Endothelial cell of umbilical vein (primary cell): ENCODE data around the gene FXYD7. TPM values are rescaled to one million over a fixed set of nuclear protein-coding genes. Genes with fewer than 3 reads are reported as not detected.

Experiments
- BruUV-seq: library from RNA; stranded (reverse); fragments of 400-500 nt; replicated peaks from 2 replicates; lab custom pipeline; 2021; lab: Mats Ljungman, UMichigan
- CTCF ChIA-PET: fragments of 300-600, 350-600 bp; sonication (Branson Sonifier 250); formaldehyde crosslinking; loops from one replicate; lab custom pipeline; 2021; ENCODE audit warnings: antibody characterized with exemption, inconsistent platforms; lab: Charles Lee
- POLR2A ChIA-PET: fragments of 300-600, 350-600 bp; sonication (Branson Sonifier 250); formaldehyde crosslinking; loops from one replicate; lab custom pipeline; 2021; ENCODE audit warnings: antibody characterized with exemption, inconsistent platforms; lab: Charles Lee
- DNase-seq: peaks from one replicate; pipeline ENCODE4 v3.0.0-alpha.2; 2011; ENCODE audit warnings: low read depth, low spot score
- FAIRE-seq: peaks from 2 replicates; lab custom pipeline; 2011; peaks lifted over from hg19 to GRCh38; lab: Jason Lieb, UNC
- H2AFZ ChIP-seq: 2 replicates; pipeline ENCODE4 v1.6.0; 2012; ENCODE audit warnings: low read depth, low read length, control low read depth, inconsistent platforms
- H3K27ac ChIP-seq: 2 replicates; pipeline ENCODE4 v1.5.1; 2011; ENCODE audit warnings: low read depth, mild to moderate bottlenecking, control low read depth, low read length, moderate library complexity; ENCODE audit not compliant: insufficient read depth
- H3K27me3 ChIP-seq, 2 experiments: 2 replicates each; pipeline versions ENCODE4 v1.6.0 to v1.6.1; 2011; ENCODE audit warnings: low read length in 2 of 2, mixed read lengths in 1 of 2; ENCODE audit not compliant: control insufficient read depth in 2 of 2, insufficient read depth in 2 of 2
- H3K36me3 ChIP-seq, 2 experiments: 2 replicates in 1 of 2; 3 replicates in 1 of 2; pipeline ENCODE4 v1.5.1; 2011; ENCODE audit warnings: low read length in 2 of 2, mild to moderate bottlenecking in 1 of 2, moderate library complexity in 1 of 2; ENCODE audit not compliant: control insufficient read depth in 2 of 2, insufficient read depth in 2 of 2; ENCODE audit errors: extremely low read depth in 1 of 2
- H3K4me1 ChIP-seq: 3 replicates; pipeline ENCODE4 v1.5.1; 2011; ENCODE audit warnings: mild to moderate bottlenecking, low read length; ENCODE audit not compliant: control insufficient read depth, insufficient read depth; ENCODE audit errors: extremely low read depth
- H3K4me2 ChIP-seq: 2 replicates; pipeline ENCODE4 v1.6.1; 2011; ENCODE audit warnings: low read length, control low read depth, mixed read lengths; ENCODE audit not compliant: insufficient read depth
- H3K4me3 ChIP-seq, 3 experiments: fragments of 200-600 bp in 1 of 3; sonication (generic), shearing (Covaris generic) in 1 of 3; replicated peaks in 1 of 3; 2 replicates each; pipeline ENCODE4 v1.5.1; 2011 to 2016; ENCODE audit warnings: control low read depth in 3 of 3, low read length in 3 of 3, mild to moderate bottlenecking in 2 of 3, inconsistent platforms in 1 of 3, low read depth in 1 of 3, moderate library complexity in 1 of 3; ENCODE audit not compliant: insufficient read depth in 1 of 3
- H3K79me2 ChIP-seq: 2 replicates; pipeline ENCODE4 v1.6.0; 2012; ENCODE audit warnings: low read length, inconsistent platforms; ENCODE audit not compliant: control insufficient read depth, insufficient read depth
- H3K9ac ChIP-seq: replicated peaks from 2 replicates; pipeline ENCODE3; 2011; ENCODE audit warnings: low read length, control low read depth; ENCODE audit not compliant: insufficient read depth; ENCODE audit errors: extremely low read depth
- H3K9me1 ChIP-seq: replicated peaks from 3 replicates; pipeline ENCODE4 v1.6.0; 2011; ENCODE audit warnings: mild to moderate bottlenecking, low read length; ENCODE audit not compliant: control insufficient read depth, insufficient read depth; ENCODE audit errors: extremely low read depth
- H3K9me3 ChIP-seq: replicated peaks from 2 replicates; pipeline ENCODE4 v1.5.1; 2012; ENCODE audit warnings: low read length, inconsistent platforms; ENCODE audit not compliant: control insufficient read depth, insufficient read depth
- H4K20me1 ChIP-seq: replicated peaks from 2 replicates; pipeline ENCODE3; 2011; ENCODE audit warnings: mild to moderate bottlenecking, low read length; ENCODE audit not compliant: control insufficient read depth, insufficient read depth; ENCODE audit errors: extremely low read depth
- CTCF ChIP-seq, 2 donors: IDR thresholded peaks; 1 replicate in 1 of 2; 2 replicates in 1 of 2; pipeline ENCODE4 v1.5.1; 2011; ENCODE audit warnings: low read length in 2 of 2, mild to moderate bottlenecking in 2 of 2, moderate library complexity in 2 of 2, control low read depth in 1 of 2, inconsistent platforms in 1 of 2, low read depth in 1 of 2; ENCODE audit not compliant: insufficient read depth in 1 of 2; ENCODE audit errors: extremely low read depth in 1 of 2
- EZH2 ChIP-seq: IDR thresholded peaks from 2 replicates; pipeline ENCODE4 v1.6.1; 2012; ENCODE audit warnings: borderline replicate concordance, low read depth, mild to moderate bottlenecking, moderate library complexity, low read length, inconsistent platforms; ENCODE audit not compliant: severe bottlenecking
- FOS ChIP-seq: IDR thresholded peaks from 2 replicates; pipeline ENCODE4 v1.6.1; 2011; ENCODE audit warnings: mild to moderate bottlenecking, low read length, moderate library complexity, borderline replicate concordance; ENCODE audit not compliant: insufficient read depth
- GATA2 ChIP-seq: IDR thresholded peaks from 2 replicates; pipeline ENCODE4 v1.7.0; 2011; ENCODE audit warnings: low read depth, mild to moderate bottlenecking, moderate library complexity, mixed read lengths, low read length; ENCODE audit not compliant: insufficient read length, insufficient read depth
- JUN ChIP-seq: IDR thresholded peaks from 2 replicates; pipeline ENCODE4 v1.6.1; 2011; ENCODE audit warnings: borderline replicate concordance, low read depth; ENCODE audit not compliant: insufficient read length, insufficient read depth
- MAX ChIP-seq: IDR thresholded peaks from 2 replicates; pipeline ENCODE4 v1.6.1; 2011; ENCODE audit not compliant: insufficient read depth, insufficient read length
- MYC ChIP-seq: IDR thresholded peaks from one replicate; pipeline ENCODE4 v1.6.1; 2011; ENCODE audit warnings: mild to moderate bottlenecking, low read depth, low read length
- POLR2A ChIP-seq: IDR thresholded peaks from 2 replicates; pipeline ENCODE4 v1.6.1; 2012; ENCODE audit warnings: low read depth, mild to moderate bottlenecking, control low read depth, low read length
- POLR2AphosphoS5 ChIP-seq: IDR thresholded peaks from 2 replicates; pipeline ENCODE4 v1.6.1; 2012; ENCODE audit warnings: low read depth, mild to moderate bottlenecking, control low read depth, low read length, moderate library complexity; ENCODE audit not compliant: insufficient read depth
- dilution Hi-C: fragments of 300-500 bp; cut with MboI; formaldehyde crosslinking; loops from one replicate; pipeline ENCODE4 v1.15.0; 2019; ENCODE audit warnings: low sequenced_read_pairs; ENCODE audit not compliant: extremely low pct_ligation_motif_present
- intact Hi-C: fragments of 100-400 bp; cut with micrococcal nuclease; formaldehyde crosslinking; loops from one replicate; pipeline ENCODE4 v1.10.0; 2022
- polyA plus RNA-seq, 4 experiments: library from polyadenylated mRNA; depleted of rRNA in 3 of 4; stranded (reverse) in 3 of 4; unstranded in 1 of 4; fragments of >200 nt; gene quantifications; 2 replicates each; pipeline versions ENCODE4 v1.2.1 to v1.2.3, GENCODE V29; 2011 to 2012; ENCODE audit warnings: missing spikeins in 1 of 4
- total RNA-seq: library from RNA; stranded (reverse); gene quantifications from 2 replicates; pipeline ENCODE4 v1.2.3, GENCODE V29; 2021

FXYD7 gene
- total and polyA plus RNA-seq, 2 donors (not counting 3 experiments of a cell fraction or from before 2014, with no cell fraction given), result not detected

- Histone ChIP-seq H3K9me3 (no peaks in the 10 kb centered on the region), H2AFZ (no peak overlapping the region), H3K4me3 (no peak overlapping the region), H3K4me1 (no peaks in the 10 kb centered on the region), H3K9me1 (no peaks in the 10 kb centered on the region), H3K79me2 (no peaks in the 10 kb centered on the region), H3K4me2 (no peak overlapping the region), H3K9ac (no peak overlapping the region), H3K27me3 (no peaks in the 10 kb centered on the region), H3K27ac (no peak overlapping the region), H4K20me1 (no peaks in the 10 kb centered on the region), H3K36me3 (peaks cover 10 to 18% of the 10 kb centered on the region in 2 experiments)
- intact Hi-C loops (no loop called here), dilution Hi-C loops (no loop called here)
- BruUV-seq, result no TSS peak
- TF ChIP-seq MAX, result no peak
- TF ChIP-seq POLR2A, result no peak
- no peak for TF ChIP-seq MYC
- ChIA-PET CTCF (interaction anchor here (1.0 to 2.1 kb wide), 4 partner anchors 10 to 29 kb away, joined by 3 to 7 read pairs (median 3); partner anchors contain the start of gene FXYD5), POLR2A (no interaction called here)
- DNase-seq (no peak), FAIRE-seq (no peak)
Measured at GRCh38 chr19:35170359-35171061, 27.5 kb downstream of the FXYD7 start.

- H4K20me1 ChIP-seq, result no peaks in the 10 kb centered on the region
- no peaks in the 10 kb centered on the region for H3K9me3 ChIP-seq
- no peak for TF ChIP-seq POLR2AphosphoS5
- TF ChIP-seq MYC, result no peak
- TF ChIP-seq FOS, result no peak
- TF ChIP-seq POLR2A, result no peak
- no peak for TF ChIP-seq GATA2
- TF ChIP-seq CTCF (IDR thresholded peaks at IDR 0.05; ENCODE audit: extremely low read depth in 1 of 2, insufficient read depth in 1 of 2, low read depth in 1 of 2, low read length in 2 of 2), result no peak
- TF ChIP-seq MAX, result no peak
- TF ChIP-seq JUN, result no peak
- TF ChIP-seq EZH2, result no peak
- no peaks in the 10 kb centered on the region for H3K79me2 ChIP-seq
- H3K9ac ChIP-seq, result no peak overlapping the region
- H3K27me3 ChIP-seq, result no peaks in the 10 kb centered on the region
- intact Hi-C loops (no loop called here), dilution Hi-C loops (no loop called here)
- no peaks in the 10 kb centered on the region for H3K4me1 ChIP-seq
- ChIA-PET POLR2A (no interaction called here), CTCF (interaction anchor here (1.5 to 1.8 kb wide), 2 partner anchors 18 to 30 kb away, joined by 3 to 6 read pairs; partner anchors contain the start of gene FXYD5)
- H3K4me3 ChIP-seq, result no peak overlapping the region
- H3K9me1 ChIP-seq, result no peaks in the 10 kb centered on the region
- BruUV-seq, result no TSS peak
- H2AFZ ChIP-seq, result no peak overlapping the region
- H3K27ac ChIP-seq, result no peak overlapping the region
- H3K36me3 ChIP-seq, result peaks cover 3 to 7% of the 10 kb centered on the region in 2 experiments
- FAIRE-seq (no peak), DNase-seq (no peak)
- no peak overlapping the region for H3K4me2 ChIP-seq
Measured at GRCh38 chr19:35171730-35172129, 28.7 kb downstream of the FXYD7 start.
